ENCODE data around the gene PXDC1.

DNA sequence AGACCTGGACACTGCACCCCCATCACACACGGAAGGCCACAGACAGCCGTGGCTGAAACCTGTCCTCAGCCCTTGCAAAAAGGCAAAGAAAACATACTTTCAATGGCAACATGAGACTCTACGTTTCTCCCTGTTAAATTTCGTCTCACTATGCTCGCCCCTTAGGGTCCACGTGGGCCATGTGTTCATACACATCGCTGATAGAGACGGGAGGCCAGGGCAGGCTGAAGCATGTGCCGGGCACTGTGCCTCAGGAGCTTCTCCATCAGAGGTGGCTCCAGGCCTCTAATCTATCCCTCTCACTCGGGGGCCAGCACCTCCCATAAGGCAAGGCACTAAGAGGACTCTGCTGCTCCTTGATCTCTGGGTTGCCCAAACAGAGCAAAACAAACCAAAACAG, 17.5 kb downstream of the PXDC1 start:
- TF ChIP-seq, protein P1, sequence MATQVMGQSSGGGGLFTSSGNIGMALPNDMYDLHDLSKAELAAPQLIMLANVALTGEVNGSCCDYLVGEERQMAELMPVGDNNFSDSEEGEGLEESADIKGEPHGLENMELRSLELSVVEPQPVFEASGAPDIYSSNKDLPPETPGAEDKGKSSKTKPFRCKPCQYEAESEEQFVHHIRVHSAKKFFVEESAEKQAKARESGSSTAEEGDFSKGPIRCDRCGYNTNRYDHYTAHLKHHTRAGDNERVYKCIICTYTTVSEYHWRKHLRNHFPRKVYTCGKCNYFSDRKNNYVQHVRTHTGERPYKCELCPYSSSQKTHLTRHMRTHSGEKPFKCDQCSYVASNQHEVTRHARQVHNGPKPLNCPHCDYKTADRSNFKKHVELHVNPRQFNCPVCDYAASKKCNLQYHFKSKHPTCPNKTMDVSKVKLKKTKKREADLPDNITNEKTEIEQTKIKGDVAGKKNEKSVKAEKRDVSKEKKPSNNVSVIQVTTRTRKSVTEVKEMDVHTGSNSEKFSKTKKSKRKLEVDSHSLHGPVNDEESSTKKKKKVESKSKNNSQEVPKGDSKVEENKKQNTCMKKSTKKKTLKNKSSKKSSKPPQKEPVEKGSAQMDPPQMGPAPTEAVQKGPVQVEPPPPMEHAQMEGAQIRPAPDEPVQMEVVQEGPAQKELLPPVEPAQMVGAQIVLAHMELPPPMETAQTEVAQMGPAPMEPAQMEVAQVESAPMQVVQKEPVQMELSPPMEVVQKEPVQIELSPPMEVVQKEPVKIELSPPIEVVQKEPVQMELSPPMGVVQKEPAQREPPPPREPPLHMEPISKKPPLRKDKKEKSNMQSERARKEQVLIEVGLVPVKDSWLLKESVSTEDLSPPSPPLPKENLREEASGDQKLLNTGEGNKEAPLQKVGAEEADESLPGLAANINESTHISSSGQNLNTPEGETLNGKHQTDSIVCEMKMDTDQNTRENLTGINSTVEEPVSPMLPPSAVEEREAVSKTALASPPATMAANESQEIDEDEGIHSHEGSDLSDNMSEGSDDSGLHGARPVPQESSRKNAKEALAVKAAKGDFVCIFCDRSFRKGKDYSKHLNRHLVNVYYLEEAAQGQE (IDR thresholded peaks at IDR 0.05; ENCODE audit: unreplicated experiment), result no peak
- TF ChIP-seq POLR2AphosphoS5 (IDR thresholded peaks at IDR 0.05; ENCODE audit: low read depth) (no peak), EZH2 (IDR thresholded peaks at IDR 0.05; ENCODE audit: low read depth, unreplicated experiment) (no peak), EZH2phosphoT487 (IDR thresholded peaks at IDR 0.05; ENCODE audit: unreplicated experiment) (no peak), JUNB (IDR thresholded peaks at IDR 0.05; ENCODE audit: unreplicated experiment) (no peak), ZNF331 (CRISPR knock-in tag; IDR thresholded peaks at IDR 0.05; ENCODE audit: low read depth) (no peak), CREB1 (CRISPR knock-in tag; IDR thresholded peaks at IDR 0.05; ENCODE audit: low read depth) (no peak)
- TF ChIP-seq, protein P2, sequence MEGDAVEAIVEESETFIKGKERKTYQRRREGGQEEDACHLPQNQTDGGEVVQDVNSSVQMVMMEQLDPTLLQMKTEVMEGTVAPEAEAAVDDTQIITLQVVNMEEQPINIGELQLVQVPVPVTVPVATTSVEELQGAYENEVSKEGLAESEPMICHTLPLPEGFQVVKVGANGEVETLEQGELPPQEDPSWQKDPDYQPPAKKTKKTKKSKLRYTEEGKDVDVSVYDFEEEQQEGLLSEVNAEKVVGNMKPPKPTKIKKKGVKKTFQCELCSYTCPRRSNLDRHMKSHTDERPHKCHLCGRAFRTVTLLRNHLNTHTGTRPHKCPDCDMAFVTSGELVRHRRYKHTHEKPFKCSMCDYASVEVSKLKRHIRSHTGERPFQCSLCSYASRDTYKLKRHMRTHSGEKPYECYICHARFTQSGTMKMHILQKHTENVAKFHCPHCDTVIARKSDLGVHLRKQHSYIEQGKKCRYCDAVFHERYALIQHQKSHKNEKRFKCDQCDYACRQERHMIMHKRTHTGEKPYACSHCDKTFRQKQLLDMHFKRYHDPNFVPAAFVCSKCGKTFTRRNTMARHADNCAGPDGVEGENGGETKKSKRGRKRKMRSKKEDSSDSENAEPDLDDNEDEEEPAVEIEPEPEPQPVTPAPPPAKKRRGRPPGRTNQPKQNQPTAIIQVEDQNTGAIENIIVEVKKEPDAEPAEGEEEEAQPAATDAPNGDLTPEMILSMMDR (conservative IDR thresholded peaks at IDR 0.05; ENCODE audit: low read depth in 2 of 2), result no peak
- TF ChIP-seq, protein P3, sequence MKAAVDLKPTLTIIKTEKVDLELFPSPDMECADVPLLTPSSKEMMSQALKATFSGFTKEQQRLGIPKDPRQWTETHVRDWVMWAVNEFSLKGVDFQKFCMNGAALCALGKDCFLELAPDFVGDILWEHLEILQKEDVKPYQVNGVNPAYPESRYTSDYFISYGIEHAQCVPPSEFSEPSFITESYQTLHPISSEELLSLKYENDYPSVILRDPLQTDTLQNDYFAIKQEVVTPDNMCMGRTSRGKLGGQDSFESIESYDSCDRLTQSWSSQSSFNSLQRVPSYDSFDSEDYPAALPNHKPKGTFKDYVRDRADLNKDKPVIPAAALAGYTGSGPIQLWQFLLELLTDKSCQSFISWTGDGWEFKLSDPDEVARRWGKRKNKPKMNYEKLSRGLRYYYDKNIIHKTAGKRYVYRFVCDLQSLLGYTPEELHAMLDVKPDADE (IDR thresholded peaks at IDR 0.05), result no peak
